ENCODE data around the gene TRIO. TPM values are rescaled to one million over a fixed set of nuclear protein-coding genes. Genes with fewer than 3 reads are reported as not detected.

TRIO gene
- total and polyA plus RNA-seq, 2 donors (not counting 3 experiments of a cell fraction or from before 2014, with no cell fraction given), result 82.9 to 248 TPM

DNA sequence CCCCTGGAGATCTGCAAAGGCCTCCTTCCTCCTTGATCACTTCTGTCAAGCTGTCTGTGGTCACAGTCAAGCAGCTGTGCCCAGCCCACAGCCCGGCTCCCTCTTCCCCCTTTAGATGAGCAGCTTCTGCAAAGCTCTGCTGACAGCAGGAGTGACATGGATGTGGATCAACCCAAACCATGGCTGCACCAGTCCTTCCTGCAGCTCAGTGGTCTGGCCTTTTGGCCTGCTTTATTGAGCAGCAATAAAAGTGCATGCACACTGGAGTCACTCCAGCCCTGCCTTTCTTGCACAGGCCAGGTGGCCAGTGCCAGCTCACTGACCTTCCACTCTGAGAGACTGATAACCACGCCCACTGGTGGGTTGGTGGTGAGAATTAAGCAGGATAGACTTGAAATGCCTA, 347.2 kb downstream of the TRIO start:
- TF ChIP-seq POLR2AphosphoS5 (IDR thresholded peaks at IDR 0.05; ENCODE audit: insufficient read depth, low read depth, low read length) (no peak), POLR2A (IDR thresholded peaks at IDR 0.05; ENCODE audit: low read depth, low read length) (no peak), JUN (IDR thresholded peaks at IDR 0.05; ENCODE audit: borderline replicate concordance, insufficient read depth, insufficient read length, low read depth) (no peak), FOS (IDR thresholded peaks at IDR 0.05; ENCODE audit: borderline replicate concordance, insufficient read depth, low read length) (no peak), EZH2 (IDR thresholded peaks at IDR 0.05; ENCODE audit: borderline replicate concordance, low read depth, low read length, severe bottlenecking) (no peak), MYC (IDR thresholded peaks at IDR 0.05; ENCODE audit: low read depth, low read length) (no peak)
- TF ChIP-seq, protein P1, sequence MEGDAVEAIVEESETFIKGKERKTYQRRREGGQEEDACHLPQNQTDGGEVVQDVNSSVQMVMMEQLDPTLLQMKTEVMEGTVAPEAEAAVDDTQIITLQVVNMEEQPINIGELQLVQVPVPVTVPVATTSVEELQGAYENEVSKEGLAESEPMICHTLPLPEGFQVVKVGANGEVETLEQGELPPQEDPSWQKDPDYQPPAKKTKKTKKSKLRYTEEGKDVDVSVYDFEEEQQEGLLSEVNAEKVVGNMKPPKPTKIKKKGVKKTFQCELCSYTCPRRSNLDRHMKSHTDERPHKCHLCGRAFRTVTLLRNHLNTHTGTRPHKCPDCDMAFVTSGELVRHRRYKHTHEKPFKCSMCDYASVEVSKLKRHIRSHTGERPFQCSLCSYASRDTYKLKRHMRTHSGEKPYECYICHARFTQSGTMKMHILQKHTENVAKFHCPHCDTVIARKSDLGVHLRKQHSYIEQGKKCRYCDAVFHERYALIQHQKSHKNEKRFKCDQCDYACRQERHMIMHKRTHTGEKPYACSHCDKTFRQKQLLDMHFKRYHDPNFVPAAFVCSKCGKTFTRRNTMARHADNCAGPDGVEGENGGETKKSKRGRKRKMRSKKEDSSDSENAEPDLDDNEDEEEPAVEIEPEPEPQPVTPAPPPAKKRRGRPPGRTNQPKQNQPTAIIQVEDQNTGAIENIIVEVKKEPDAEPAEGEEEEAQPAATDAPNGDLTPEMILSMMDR (IDR thresholded peaks at IDR 0.05; ENCODE audit: extremely low read depth in 1 of 2, insufficient read depth in 1 of 2, low read depth in 1 of 2, low read length in 2 of 2), result no peak
- TF ChIP-seq, protein P2, sequence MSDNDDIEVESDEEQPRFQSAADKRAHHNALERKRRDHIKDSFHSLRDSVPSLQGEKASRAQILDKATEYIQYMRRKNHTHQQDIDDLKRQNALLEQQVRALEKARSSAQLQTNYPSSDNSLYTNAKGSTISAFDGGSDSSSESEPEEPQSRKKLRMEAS (IDR thresholded peaks at IDR 0.05; ENCODE audit: insufficient read depth, insufficient read length), result no peak
- dilution Hi-C loops (cut with MboI; ENCODE audit: extremely low pct_ligation_motif_present, low sequenced_read_pairs), result no loop called here
- H3K4me3 ChIP-seq (replicated peaks in 1 of 3; ENCODE audit: insufficient read depth in 1 of 3, low read depth in 1 of 3, low read length in 3 of 3), result no peak overlapping the region
- FAIRE-seq, result no peak
- ChIA-PET CTCF (no interaction called here), POLR2A (no interaction called here)
- no peaks in the 10 kb centered on the region for H3K4me1 ChIP-seq (ENCODE audit: control insufficient read depth, extremely low read depth, insufficient read depth, low read length)
- no peaks in the 10 kb centered on the region for H3K79me2 ChIP-seq (ENCODE audit: control insufficient read depth, insufficient read depth, low read length)
- H3K36me3 ChIP-seq (ENCODE audit: control insufficient read depth in 2 of 2, extremely low read depth in 1 of 2, insufficient read depth in 2 of 2, low read length in 2 of 2), result peaks cover 15 to 53% of the 10 kb centered on the region in 2 experiments
- no peaks in the 10 kb centered on the region for H3K9me3 ChIP-seq (replicated peaks; ENCODE audit: control insufficient read depth, insufficient read depth, low read length)
- intact Hi-C loops (cut with micrococcal nuclease), result no loop called here
- no peaks in the 10 kb centered on the region for H3K9me1 ChIP-seq (replicated peaks; ENCODE audit: control insufficient read depth, extremely low read depth, insufficient read depth, low read length)
- no TSS peak for BruUV-seq (replicated peaks)
- H3K27me3 ChIP-seq (ENCODE audit: control insufficient read depth in 2 of 2, insufficient read depth in 2 of 2, low read length in 2 of 2), result no peaks in the 10 kb centered on the region
- no peak overlapping the region for H3K4me2 ChIP-seq (ENCODE audit: insufficient read depth, low read length)
- no peak overlapping the region for H2AFZ ChIP-seq (ENCODE audit: low read depth, low read length)
- no peak overlapping the region for H3K9ac ChIP-seq (replicated peaks; ENCODE audit: extremely low read depth, insufficient read depth, low read length)
- H4K20me1 ChIP-seq (replicated peaks; ENCODE audit: control insufficient read depth, extremely low read depth, insufficient read depth, low read length), result no peaks in the 10 kb centered on the region
- no peak overlapping the region for H3K27ac ChIP-seq (ENCODE audit: insufficient read depth, low read depth, low read length)
- no peak for DNase-seq (ENCODE audit: low read depth, low spot score)
